Measurements from ENCODE around the gene DAZAP1. TPM values are rescaled to one million over a fixed set of nuclear protein-coding genes. Genes with fewer than 3 reads are reported as not detected.
A peak's percentile ranks its signal among the peaks of the same experiment; 100 is the strongest.
"Not testable (repeated sequence)": the region's sequence is repeated elsewhere in the genome, so short reads cannot be mapped to it uniquely, and the experiment has no call there.

Gene DAZAP1
- total and polyA plus RNA-seq, 7 donors = 28.2 to 132 (median 51.1) TPM

GRCh38 chr19:1417681-1418495, 10.5 kb downstream of the DAZAP1 start:
- 87 to 90% methylated on average over 30 of the region's 30 CpGs for WGBS, 2 donors
- TF ChIP-seq CTCF (IDR thresholded peaks at IDR 0.05) = no peak
- no peak for TF ChIP-seq POLR2AphosphoS5 (IDR thresholded peaks at IDR 0.05)
- no peak for TF ChIP-seq EP300 (IDR thresholded peaks at IDR 0.05)
- no peak for TF ChIP-seq POLR2A (IDR thresholded peaks at IDR 0.05)
- peaks cover 0 to 73% (median 54%) of the 10 kb centered on the region in 4 donors for H3K4me1 ChIP-seq

GRCh38 chr19:1418496-1418775, 11.1 kb downstream of the DAZAP1 start:
- Histone ChIP-seq H3K36me3 (peaks cover 13 to 51% (median 29%) of the 10 kb centered on the region in 4 donors), H3K27me3 (no peaks in the 10 kb centered on the region), H3K4me1 (peaks cover 0 to 71% (median 52%) of the 10 kb centered on the region in 4 donors), H3K4me3 (no peak overlapping the region), H3K9me3 (no peaks in the 10 kb centered on the region), H3K27ac (peak overlapping the region in 2 of 4 donors; percentile 81 to 82)
- WGBS, 2 donors = 86 to 89% methylated on average over 13 of the region's 13 CpGs
- intact Hi-C loops (cut with DNase I) = no loop called here
- no peak for DNase-seq
- no peak for TF ChIP-seq POLR2AphosphoS5 (IDR thresholded peaks at IDR 0.05)
- TF ChIP-seq POLR2A (IDR thresholded peaks at IDR 0.05) = no peak
- TF ChIP-seq EP300 (IDR thresholded peaks at IDR 0.05) = no peak
- no peak for TF ChIP-seq CTCF (IDR thresholded peaks at IDR 0.05)

More at GRCh38 chr19:1417681-1418495, 10.5 kb downstream of the DAZAP1 start:
- H3K4me3 ChIP-seq = no peak overlapping the region
- intact Hi-C loops (cut with DNase I) = no loop called here
- no peak for DNase-seq
- peak overlapping the region in 3 of 4 donors; percentile 36 to 82 (median 81) for H3K27ac ChIP-seq
- H3K27me3 ChIP-seq = no peaks in the 10 kb centered on the region
- H3K9me3 ChIP-seq = no peaks in the 10 kb centered on the region
- peaks cover 11 to 51% (median 30%) of the 10 kb centered on the region in 4 donors for H3K36me3 ChIP-seq

- 91% methylated on average over 21 of the region's 21 CpGs for WGBS, 2 donors
- intact Hi-C loops (cut with DNase I) = no loop called here
- Histone ChIP-seq H3K36me3 (peaks cover 19 to 56% (median 35%) of the 10 kb centered on the region in 4 donors), H3K4me1 (peaks cover 0 to 66% (median 51%) of the 10 kb centered on the region in 4 donors), H3K27ac (peak overlapping the region in 2 of 4 donors; percentile 81 to 82), H3K27me3 (no peaks in the 10 kb centered on the region), H3K9me3 (no peaks in the 10 kb centered on the region), H3K4me3 (no peak overlapping the region)
- TF ChIP-seq CTCF (IDR thresholded peaks at IDR 0.05) (no peak), POLR2AphosphoS5 (IDR thresholded peaks at IDR 0.05) (no peak), POLR2A (IDR thresholded peaks at IDR 0.05) (no peak), EP300 (IDR thresholded peaks at IDR 0.05) (no peak)
- DNase-seq = no peak
Measured at GRCh38 chr19:1418951-1419738, 11.8 kb downstream of the DAZAP1 start.

GRCh38 chr19:1420085-1420484, 12.7 kb downstream of the DAZAP1 start:
- DNase-seq; intact Hi-C loops (cut with DNase I); H3K4me3 ChIP-seq; H3K9me3 ChIP-seq; H3K27ac ChIP-seq; H3K27me3 ChIP-seq: not testable (repeated sequence)
- Histone ChIP-seq H3K4me1 (peaks cover 0 to 60% (median 46%) of the 10 kb centered on the region in 4 donors), H3K36me3 (peaks cover 19 to 64% (median 44%) of the 10 kb centered on the region in 4 donors)
- WGBS, 2 donors = 96% methylated on average over 31 to 32 of the region's 43 CpGs

- Histone ChIP-seq H3K36me3 (peaks cover 19 to 69% (median 49%) of the 10 kb centered on the region in 4 donors), H3K27ac (peak overlapping the region in 1 of 4 donors; percentile 24), H3K27me3 (no peaks in the 10 kb centered on the region), H3K4me3 (no peak overlapping the region), H3K4me1 (peaks cover 0 to 55% (median 41%) of the 10 kb centered on the region in 4 donors), H3K9me3 (no peaks in the 10 kb centered on the region)
- 93% methylated on average over 15 of the region's 15 CpGs for WGBS, 2 donors
- TF ChIP-seq CTCF (IDR thresholded peaks at IDR 0.05) = no peak
- no peak for TF ChIP-seq POLR2A (IDR thresholded peaks at IDR 0.05)
- TF ChIP-seq EP300 (IDR thresholded peaks at IDR 0.05) = no peak
- no peak for TF ChIP-seq POLR2AphosphoS5 (IDR thresholded peaks at IDR 0.05)
- no peak for DNase-seq
- intact Hi-C loops (cut with DNase I) = no loop called here
Measured at GRCh38 chr19:1420590-1420989, 13.2 kb downstream of the DAZAP1 start.
